ENCODE results near the gene TMTC1. TPM values are rescaled to one million over a fixed set of nuclear protein-coding genes. Genes with fewer than 3 reads are reported as not detected.

The TMTC1 gene
- total RNA-seq, 1 experiment from 2014 or later, result not detected

- DNase-seq, result no peak
- Mint-ChIP-seq H3K36me3 (ENCODE audit: insufficient read depth, unreplicated experiment) (no peaks in the 10 kb centered on the region), H3K4me1 (ENCODE audit: low read depth, unreplicated experiment) (peaks cover 13% of the 10 kb centered on the region), H3K9me3 (ENCODE audit: unreplicated experiment) (no peaks in the 10 kb centered on the region), H3K27me3 (ENCODE audit: insufficient read depth, unreplicated experiment) (peaks cover 5% of the 10 kb centered on the region), H3K27ac (ENCODE audit: unreplicated experiment) (no peak overlapping the region), H3K4me3 (ENCODE audit: unreplicated experiment) (no peak overlapping the region)
- H3K36me3 ChIP-seq (ENCODE audit: control insufficient read depth, insufficient read depth, low read length), result no peaks in the 10 kb centered on the region
- H3K27me3 ChIP-seq (replicated peaks; ENCODE audit: control insufficient read depth, insufficient read depth, low read length), result no peaks in the 10 kb centered on the region
- H3K4me1 ChIP-seq, result peaks cover 13% of the 10 kb centered on the region
- POLR2A ChIA-PET, result no interaction called here
- no peak for TF ChIP-seq CTCF (IDR thresholded peaks at IDR 0.05; ENCODE audit: insufficient read depth in 1 of 2, low read depth in 1 of 2, low read length in 1 of 2, severe bottlenecking in 1 of 2, unreplicated experiment in 1 of 2)
- CTCF ChIA-PET, result no interaction called here
- no peak overlapping the region for H3K4me3 ChIP-seq (ENCODE audit: low read depth, low read length)
- H3K9me3 ChIP-seq, result no peaks in the 10 kb centered on the region
- intact Hi-C loops (cut with micrococcal nuclease; ENCODE audit: unreplicated experiment), result no loop called here
- BruUV-seq (replicated peaks), result no TSS peak
These were observed 190.7 kb downstream of the TMTC1 start for GRCh38 chr12:29593001-29593400.

- H3K4me1 Mint-ChIP-seq (ENCODE audit: low read depth, unreplicated experiment), result peaks cover 13% of the 10 kb centered on the region
- H3K36me3 ChIP-seq (ENCODE audit: control insufficient read depth, insufficient read depth, low read length), result no peaks in the 10 kb centered on the region
- H3K27me3 ChIP-seq (replicated peaks; ENCODE audit: control insufficient read depth, insufficient read depth, low read length), result no peaks in the 10 kb centered on the region
- H3K36me3 Mint-ChIP-seq (ENCODE audit: insufficient read depth, unreplicated experiment), result no peaks in the 10 kb centered on the region
- BruUV-seq (replicated peaks), result no TSS peak
- H3K9me3 ChIP-seq, result no peaks in the 10 kb centered on the region
- peak in 1 of 2 experiments; percentile 19 for DNase-seq
- ChIA-PET POLR2A (no interaction called here), CTCF (interaction anchor here (0.6 kb wide), 2 partner anchors 50 to 903 kb away, joined by 3 to 4 read pairs; no protein-coding TSS in a partner anchor)
- H3K9me3 Mint-ChIP-seq (ENCODE audit: unreplicated experiment), result no peaks in the 10 kb centered on the region
- peak; percentile 24 to 31 for TF ChIP-seq CTCF (IDR thresholded peaks at IDR 0.05; ENCODE audit: insufficient read depth in 1 of 2, low read depth in 1 of 2, low read length in 1 of 2, severe bottlenecking in 1 of 2, unreplicated experiment in 1 of 2)
- H3K4me3 Mint-ChIP-seq (ENCODE audit: unreplicated experiment), result no peak overlapping the region
- H3K4me1 ChIP-seq, result peaks cover 13% of the 10 kb centered on the region
- no peak overlapping the region for H3K27ac Mint-ChIP-seq (ENCODE audit: unreplicated experiment)
- intact Hi-C loops (cut with micrococcal nuclease; ENCODE audit: unreplicated experiment), result no loop called here
- H3K4me3 ChIP-seq (ENCODE audit: low read depth, low read length), result no peak overlapping the region
- H3K27me3 Mint-ChIP-seq (ENCODE audit: insufficient read depth, unreplicated experiment), result no peaks in the 10 kb centered on the region
These were observed 192.4 kb downstream of the TMTC1 start for GRCh38 chr12:29591140-29592020.

GRCh38 chr12:29589851-29590250 is 193.9 kb downstream of the TMTC1 start:
- CTCF ChIA-PET, result no interaction called here

More at GRCh38 chr12:29589851-29590250, 193.9 kb downstream of the TMTC1 start:
- Mint-ChIP-seq H3K4me3 (ENCODE audit: unreplicated experiment) (no peak overlapping the region), H3K27me3 (ENCODE audit: insufficient read depth, unreplicated experiment) (no peaks in the 10 kb centered on the region), H3K9me3 (ENCODE audit: unreplicated experiment) (no peaks in the 10 kb centered on the region), H3K27ac (ENCODE audit: unreplicated experiment) (no peak overlapping the region), H3K36me3 (ENCODE audit: insufficient read depth, unreplicated experiment) (no peaks in the 10 kb centered on the region), H3K4me1 (ENCODE audit: low read depth, unreplicated experiment) (peaks cover 13% of the 10 kb centered on the region)
- POLR2A ChIA-PET, result no interaction called here
- H3K4me1 ChIP-seq, result peaks cover 13% of the 10 kb centered on the region
- TF ChIP-seq CTCF (IDR thresholded peaks at IDR 0.05; ENCODE audit: insufficient read depth in 1 of 2, low read depth in 1 of 2, low read length in 1 of 2, severe bottlenecking in 1 of 2, unreplicated experiment in 1 of 2), result no peak
- BruUV-seq (replicated peaks), result no TSS peak
- no peak overlapping the region for H3K4me3 ChIP-seq (ENCODE audit: low read depth, low read length)
- intact Hi-C loops (cut with micrococcal nuclease; ENCODE audit: unreplicated experiment), result no loop called here
- no peaks in the 10 kb centered on the region for H3K9me3 ChIP-seq
- no peaks in the 10 kb centered on the region for H3K27me3 ChIP-seq (replicated peaks; ENCODE audit: control insufficient read depth, insufficient read depth, low read length)
- DNase-seq, result no peak
- H3K36me3 ChIP-seq (ENCODE audit: control insufficient read depth, insufficient read depth, low read length), result no peaks in the 10 kb centered on the region
